ENCODE measurements around the gene GRPR.
A peak's percentile ranks its signal among the peaks of the same experiment; 100 is the strongest.

GRPR gene

DNA sequence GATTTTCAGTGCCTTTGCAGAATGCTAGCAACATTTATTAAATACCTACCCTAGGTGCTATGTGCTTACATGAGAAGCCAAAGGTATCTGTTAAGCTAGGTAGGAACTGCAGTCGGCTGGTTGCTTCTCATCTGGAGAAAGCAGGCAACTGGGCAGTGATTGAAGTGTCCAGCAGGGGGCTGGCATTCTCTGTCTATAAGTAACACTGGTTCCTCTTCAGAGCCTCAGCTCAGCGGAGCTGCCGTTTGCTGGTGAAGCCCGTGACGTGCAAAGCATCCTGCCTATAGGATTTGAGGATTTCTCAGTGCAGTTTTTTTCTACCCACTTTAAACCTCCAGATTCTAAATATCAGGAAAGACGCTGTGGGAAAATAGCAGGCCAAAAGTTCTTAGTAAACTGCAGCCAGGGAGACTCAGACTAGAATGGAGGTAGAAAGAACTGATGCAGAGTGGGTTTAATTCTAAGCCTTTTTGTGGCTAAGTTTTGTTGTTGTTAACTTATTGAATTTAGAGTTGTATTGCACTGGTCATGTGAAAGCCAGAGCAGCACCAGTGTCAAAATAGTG is at the start of gene GRPR:
Gene GRPR, plus strand, starts transcription at position 344 of the 565 bp plus-strand sequence. CDS start 389 bp downstream, outside the sequence.
- peak; percentile 0 to 59 for DNase-seq

DNA sequence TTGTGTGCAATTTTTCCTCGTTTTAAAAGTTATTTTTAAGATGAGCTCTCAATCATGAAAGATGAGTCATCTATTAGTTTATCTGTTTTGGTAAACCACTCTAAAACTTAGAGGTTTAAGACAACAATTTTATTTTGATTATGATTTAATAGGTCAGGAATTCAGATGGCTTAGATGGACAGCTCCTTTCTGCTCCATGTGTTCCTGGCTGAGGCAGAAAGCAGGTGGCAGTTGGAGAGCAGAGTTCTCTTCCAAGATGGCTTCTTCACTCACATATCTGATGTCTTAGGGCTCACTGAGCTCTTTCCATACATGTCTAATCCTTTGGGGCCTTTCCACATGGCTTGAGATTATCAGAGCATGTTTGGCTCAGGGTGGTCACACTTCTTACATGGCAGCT is 48.3 kb upstream of the GRPR start:
- no peak for DNase-seq

DNA sequence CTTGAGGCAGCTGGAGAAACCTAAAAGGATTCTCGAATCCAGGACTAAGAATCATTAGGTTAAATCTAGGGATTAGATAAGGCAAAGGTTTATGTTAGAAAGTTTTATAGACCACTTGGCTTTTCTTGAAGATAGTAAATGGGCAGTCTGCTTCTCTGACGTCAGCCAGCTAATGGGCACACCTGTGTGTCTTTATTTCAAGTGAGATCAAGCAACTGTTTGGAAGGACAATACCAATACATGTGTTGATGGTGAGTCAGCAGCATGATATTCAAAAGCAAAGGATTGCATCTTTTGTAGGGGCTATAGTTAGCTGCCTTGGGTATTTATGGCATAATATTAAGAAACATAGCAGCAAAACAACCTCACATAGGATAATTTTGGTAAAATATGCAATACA is 46.5 kb upstream of the GRPR start:
- no peak for DNase-seq

DNA sequence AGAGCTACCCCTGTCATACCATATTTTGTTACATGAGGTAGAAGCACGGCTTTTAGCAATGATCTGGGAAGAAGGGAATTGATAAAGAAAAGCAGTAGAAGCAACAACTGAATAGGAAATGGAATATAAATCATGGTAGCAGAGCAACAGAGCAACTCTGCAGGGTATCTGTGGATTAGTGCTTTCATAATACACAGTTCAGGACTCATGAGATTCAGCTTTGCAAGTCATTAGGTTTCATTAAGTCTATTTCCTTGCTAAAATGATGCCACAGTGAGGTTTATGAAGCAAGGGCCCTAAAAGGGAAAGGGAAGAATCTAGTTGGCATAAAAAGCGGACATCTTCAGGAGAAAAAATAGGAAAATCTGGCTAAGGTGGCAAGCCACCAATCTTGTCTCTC is 45.6 kb upstream of the GRPR start:
- DNase-seq = no peak

DNA sequence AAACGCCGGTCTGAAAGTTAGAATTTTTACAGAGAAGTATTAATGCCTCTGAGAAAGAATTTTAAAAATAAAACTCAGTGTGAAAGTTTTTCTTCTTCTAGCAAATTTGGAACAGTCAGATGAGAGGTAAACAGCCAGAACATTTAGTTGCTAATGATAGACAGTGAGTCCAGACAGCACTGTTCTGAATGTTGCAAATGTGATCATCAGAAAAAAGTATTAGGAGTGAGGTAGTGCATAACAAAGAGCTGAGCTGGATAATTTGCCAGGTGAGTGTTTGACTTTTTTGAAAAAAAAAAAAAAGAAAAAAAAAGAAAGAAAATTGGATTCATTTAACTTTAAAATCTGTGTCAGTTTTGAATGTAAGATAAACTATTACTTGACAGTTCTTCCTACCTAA is 42.0 kb upstream of the GRPR start:
- no peak for DNase-seq

DNA sequence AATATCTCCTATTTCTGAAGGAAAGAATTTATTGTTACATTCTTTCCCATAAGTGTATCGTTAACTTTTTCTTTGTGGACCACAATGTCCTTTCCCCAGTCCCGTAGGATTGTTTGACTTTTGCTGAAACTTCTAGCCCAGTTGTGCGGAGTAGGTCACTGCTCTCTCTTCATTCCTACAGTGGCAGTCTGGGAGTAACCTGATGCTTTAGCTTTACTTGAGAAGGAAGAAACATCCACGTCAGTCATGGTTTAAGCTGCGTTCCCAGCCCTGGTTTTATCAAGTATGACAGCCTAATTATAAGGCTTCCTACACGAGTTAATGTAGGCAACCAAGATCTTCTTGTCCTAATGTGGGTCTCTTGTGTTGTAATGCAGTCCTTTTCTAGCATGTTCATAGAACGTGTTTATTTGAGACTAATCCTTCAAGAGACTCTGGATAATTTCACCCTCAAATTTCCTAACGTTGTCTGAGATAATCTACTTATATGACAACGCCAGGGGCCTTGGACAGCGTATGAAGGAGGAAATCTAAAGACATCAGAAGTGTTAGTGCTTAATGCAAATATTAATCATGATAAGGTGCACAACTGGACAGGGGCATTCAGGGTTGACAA is 40.8 kb upstream of the GRPR start:
- no peak for DNase-seq

DNA sequence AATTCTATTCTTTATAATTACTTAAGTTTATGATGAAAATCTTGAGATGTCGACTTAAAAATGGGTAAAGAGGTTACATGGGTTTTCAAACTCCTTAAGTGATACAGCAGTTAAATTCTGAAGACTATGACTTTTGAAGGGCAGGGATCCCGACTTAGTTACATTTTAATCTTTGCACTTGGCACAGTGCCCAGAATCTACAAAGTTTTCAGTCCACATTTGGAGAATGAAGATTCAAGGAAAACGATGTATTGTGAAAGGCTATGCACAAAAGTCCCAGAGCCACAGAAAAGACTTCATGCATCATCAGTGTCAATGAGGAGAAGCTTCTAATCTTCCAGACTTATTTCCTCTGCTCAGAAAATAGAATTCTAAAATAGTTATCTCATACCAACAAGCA is 36.3 kb upstream of the GRPR start:
- DNase-seq = no peak

DNA sequence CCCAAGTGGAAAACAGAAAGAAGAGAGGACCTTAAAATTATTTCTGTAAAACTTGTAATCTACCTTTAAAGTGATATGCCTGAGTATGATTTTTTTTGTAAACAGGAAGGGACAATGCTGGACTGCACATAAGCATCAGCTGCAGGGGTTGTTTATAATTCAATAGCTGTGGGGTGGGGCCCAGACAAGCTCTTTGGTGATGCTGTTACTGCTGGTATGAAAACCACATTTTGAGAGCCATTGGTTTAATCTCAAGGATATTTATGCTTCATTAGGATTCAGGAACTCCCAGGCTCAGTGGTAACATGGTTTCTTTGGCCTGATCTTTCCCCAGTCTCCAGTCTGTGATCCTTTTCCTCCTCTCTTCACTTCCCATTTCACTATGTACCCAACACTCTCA is 34.3 kb upstream of the GRPR start:
- DNase-seq = no peak

DNA sequence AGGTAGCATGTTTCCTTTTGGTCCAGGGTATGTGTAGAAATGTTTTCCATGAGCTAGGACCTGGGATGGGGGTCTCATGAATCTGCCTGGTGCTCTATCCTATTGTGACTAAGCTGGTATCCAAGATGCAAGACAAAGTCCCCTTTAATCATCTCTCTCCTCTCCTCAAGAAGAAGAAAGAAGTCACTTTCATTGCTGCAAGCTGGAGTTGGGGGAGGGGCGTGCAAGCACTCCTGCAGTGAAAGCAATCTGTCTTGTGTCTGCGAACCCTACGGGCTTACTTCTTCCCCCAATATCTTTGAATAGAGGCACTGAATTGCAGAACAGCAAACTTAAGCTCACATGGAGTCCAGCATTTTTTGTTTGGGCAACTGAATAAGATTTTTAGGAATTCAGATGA is 27.2 kb upstream of the GRPR start:
- DNase-seq = no peak

DNA sequence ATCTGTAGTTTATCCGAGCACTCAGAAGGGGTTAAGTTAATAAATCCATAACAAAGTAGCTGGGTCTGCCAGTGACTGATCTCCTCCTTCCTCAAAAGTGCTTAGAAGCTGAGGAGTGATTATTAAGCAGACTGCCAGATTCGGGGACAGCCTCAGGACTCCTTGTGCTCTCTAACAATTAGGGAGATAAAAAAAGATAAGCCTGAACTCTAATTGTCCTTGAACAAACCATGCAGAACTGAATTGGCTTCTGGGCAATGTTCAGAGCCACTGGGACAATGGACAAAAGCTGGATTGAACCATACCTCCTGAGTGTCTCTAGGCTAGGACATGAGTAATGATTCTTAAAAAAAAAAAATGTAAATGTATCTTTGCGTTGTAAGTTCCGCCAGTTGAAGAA is 22.7 kb upstream of the GRPR start:
- DNase-seq = no peak

DNA sequence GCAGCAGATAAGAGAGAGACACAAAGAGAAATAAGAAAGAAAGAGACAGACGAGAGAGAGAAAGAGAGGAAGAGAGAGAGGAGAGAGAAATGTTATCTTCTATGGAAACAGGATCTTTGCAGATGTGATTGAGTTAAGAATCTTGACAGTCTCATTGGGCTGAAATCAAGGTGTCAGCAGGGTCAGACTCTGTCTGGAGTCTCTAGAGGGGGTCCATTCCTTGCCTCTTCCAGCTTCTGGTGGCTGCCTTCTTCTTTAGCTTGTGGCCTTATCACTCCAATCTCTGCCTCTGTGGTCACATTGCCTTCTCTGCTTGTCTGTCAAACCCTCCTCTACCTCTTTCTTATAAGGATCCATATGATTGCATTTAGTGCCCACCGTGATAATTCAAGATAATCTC is 21.8 kb upstream of the GRPR start:
- DNase-seq = no peak

DNA sequence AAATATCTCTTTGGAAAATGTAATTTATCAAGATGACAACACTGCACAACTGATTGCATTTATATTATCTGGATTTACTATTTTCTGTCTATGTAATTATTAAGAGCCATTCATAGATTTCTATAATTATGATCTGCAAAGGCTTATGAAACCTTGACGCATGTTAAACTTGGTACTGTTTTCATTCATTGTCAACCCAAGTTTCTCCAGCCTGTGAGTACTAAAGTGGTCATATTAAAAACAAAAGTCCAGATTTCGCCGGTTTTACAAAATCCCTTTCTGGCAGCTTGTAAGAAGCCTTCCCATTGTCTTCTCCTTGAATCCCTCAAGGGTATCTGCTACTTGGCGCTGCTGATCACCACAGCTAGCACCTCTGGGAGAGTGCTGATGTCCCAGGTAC is 19.7 kb upstream of the GRPR start:
- no peak for DNase-seq

DNA sequence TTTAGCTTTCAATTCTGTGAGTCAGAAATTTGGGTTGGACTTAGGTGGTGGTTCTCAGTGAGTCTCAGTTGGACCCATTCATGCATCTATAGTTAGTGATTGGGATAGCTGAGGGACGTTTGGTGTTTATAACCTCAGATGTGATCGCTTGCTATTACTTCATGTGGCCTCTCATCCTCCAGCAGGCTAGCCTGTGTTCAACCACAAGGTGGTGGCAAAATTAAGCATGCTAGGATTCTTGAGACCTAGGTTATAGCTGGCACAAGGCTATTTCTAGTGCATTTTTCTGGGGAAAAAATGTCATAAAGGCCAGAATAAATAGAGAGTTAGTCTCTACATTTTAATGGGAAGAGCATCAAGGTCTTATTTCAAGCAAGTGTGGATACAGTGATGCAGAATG is 10.9 kb upstream of the GRPR start:
- no peak for DNase-seq

DNA sequence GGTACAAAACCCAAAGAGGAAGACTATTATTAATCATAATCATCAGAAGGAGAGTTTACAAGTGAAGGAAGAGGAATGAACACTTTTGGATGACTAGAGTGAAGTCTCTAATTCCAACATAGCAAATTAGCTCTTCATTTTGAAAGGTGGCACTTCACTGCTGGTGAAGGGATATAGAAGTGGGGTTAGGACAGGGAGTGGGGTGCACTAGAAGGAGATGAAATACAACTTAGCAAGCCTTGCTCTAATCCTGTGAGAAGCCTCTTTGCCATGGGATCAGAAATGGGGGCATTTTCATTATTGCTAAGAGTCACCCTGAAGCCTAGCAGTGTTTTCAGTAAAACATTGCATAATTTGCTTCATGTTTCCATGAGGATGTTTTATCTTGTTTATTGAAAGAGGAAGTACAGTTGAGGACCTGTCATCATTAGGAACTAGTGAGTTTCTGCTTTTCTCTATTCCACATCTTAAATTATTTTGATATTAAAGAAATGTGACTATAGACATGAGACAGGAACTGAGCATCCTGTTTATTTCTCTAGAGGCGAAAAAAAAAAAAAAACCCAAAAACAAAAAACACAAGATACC is 9.3 kb upstream of the GRPR start:
- no peak for DNase-seq

DNA sequence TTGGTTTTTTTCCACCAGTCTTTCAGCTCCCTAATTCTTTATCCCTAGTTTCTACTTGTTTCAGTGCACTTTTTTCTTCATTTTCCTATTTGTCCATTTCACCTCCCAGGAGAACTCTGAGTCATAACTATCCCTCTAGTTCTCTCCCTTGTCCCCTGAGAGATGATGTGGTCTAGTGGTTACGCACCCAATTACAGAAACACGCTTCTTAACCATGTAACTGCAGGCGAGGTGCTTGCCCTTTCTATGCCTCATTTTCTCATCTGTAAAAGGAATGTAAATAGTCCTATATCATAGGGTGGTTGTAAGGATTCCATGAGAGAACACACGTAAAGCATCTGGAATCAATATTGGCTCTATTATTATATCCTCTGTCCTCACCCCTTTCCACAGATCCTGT is 8.8 kb upstream of the GRPR start:
- DNase-seq = no peak

DNA sequence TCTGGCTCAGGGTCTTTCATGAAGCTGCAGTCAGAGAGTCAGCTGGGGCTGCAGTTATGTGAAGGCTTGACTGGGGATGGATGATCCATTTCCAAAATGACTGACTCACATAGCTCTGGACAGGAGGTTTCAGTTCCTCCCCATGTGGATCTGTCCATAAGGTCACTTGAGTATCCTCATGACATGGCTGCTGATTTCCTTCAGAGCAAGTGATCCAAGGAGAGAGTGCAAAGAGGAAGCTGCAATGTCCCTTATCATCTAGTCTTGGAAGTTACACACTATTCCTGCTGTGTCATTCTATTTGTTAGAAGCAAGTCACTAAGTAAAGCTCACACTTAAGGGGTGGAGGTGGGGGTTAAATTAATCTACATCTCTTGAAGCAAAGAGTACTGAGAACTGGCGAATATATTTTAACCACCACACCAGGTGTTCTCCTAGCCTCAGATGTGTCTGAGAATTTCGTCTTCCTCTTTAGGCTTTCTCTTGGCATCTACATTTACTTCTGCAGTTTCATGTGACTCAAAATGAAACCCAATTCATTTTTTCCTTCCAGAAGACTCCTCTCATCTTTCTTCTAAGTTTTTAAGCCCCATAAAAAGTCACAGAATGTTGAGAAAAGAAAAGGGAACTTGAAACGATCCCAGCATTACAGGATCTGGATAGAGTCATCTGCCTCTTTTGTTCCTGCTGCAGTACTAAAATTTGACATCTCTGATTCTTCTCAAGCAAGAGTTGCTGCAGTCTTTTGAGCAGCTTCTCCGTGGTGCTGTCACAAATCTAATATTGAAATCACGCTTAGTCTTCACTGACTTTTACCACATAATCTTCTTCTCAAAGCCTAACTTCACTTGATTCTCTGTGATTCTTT is 3.8 kb upstream of the GRPR start:
- no peak for DNase-seq

DNA sequence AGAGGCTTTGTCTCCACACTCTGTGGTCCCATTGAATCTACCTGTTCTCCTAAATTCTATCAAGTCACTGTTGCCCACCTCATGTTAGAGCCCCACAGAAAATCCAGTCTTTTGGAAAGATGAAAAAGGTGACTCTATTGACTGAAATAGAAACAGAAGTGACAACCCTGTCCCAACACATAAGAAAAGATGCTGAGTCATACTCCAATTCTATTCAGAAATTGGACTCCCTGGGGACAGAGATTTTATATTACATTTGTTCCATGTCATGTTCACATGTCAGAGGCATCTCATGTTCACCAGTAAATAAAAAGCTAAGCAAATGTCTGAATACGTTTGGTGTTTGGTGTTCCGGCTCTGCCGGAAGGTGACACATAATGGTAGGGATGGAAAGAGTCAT is 2.9 kb upstream of the GRPR start:
- DNase-seq = no peak

DNA sequence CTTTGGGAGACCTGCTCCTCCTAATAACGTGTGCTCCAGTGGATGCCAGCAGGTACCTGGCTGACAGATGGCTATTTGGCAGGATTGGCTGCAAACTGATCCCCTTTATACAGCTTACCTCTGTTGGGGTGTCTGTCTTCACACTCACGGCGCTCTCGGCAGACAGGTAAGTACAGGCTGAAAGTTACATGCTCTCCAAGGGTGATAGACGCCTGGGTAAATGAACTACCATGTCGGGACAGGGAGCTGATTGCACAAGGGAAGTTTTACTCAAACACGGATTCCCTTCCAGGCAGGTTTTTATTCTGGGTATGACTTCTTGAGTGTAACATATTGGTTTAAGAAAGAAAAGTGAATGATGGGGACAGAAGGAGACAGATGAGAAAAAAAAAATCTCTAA is 836 bp downstream of the GRPR start:
- no peak for DNase-seq

DNA sequence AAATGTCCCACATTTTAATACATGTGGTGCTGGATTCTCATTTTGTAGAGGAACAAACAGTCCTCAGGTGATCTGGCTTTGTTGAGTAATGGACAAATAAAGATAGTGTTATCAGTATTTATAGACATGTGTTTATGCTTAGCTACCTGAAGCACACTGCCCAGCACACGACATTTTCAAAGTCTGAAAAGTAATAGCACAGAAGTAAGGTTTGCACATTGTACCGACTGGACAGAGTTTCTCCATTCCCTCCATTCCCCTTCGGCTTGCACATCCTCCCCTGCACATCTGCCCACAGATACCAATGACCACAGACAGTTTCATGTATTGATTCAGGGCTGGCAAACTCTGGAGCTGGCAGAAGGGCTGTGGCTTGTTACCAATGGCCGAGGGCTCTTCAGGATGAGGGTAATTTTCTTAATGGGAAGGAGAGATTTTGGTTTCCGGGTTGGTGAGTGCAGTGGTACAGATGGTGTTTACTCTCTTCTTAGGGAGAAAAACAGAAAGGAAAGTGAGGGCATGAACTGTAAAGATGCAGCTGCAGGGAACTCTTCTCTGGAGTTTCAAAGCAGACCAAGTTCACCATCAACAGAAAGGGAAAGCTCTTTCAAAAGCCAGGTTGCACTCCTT is 2.3 kb downstream of the GRPR start:
- DNase-seq = no peak

DNA sequence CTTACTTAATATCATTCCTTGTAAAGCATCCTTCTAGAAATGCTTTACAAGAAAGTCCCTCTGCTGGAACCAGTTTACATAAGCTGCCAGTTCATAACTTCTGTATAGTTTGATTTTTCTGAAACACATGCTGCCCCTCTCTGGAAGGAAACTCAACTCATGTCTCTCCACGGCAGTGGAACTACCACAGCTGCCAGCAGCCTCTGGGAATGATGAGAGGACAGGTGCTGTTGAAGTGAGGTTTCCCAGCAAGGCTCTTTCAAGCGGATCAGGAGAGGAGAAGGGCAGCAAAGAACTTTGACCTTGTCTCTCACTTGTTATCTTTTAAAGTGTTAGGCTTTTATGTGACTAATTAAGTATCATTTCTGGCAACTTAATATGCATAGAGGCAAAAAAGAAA is 7.3 kb downstream of the GRPR start:
- no peak for DNase-seq

DNA sequence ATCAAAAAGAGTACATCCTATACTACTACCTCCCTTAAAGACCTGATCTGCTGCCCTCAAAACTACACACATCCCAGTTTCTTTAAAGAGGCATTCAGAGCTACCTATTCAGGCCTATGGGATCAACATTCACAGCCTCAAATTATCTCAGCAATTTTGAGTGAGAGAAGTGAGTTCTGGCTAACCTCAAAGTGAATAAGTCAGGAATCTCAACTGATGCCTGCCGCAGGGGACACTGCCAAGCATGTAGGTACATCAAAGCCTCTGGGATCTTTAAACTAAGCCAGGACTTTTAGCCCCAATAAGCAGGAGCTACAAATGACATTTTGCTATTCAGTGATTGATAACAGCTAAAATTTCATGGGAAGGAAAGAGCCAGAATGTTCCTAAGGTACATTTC is 11.6 kb downstream of the GRPR start:
- no peak for DNase-seq

DNA sequence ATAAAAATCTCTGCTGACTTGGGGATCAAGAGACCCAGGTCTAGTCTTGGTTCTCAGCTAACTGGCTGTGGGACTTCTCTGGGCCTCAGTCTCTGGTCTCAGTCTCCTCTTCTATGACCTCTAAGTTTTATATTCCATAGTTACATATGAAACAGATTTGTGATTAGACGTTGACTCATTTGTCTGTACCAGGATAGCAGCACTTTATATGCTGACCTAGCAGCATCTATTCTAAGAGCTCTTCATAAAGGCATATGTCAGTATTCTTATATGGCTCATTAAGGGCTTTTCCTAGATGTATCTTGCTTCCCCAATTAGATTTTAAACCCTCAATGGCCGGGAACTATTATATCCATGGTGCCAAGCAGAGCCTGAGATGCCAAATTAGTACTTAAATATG is 12.7 kb downstream of the GRPR start:
- DNase-seq = no peak

DNA sequence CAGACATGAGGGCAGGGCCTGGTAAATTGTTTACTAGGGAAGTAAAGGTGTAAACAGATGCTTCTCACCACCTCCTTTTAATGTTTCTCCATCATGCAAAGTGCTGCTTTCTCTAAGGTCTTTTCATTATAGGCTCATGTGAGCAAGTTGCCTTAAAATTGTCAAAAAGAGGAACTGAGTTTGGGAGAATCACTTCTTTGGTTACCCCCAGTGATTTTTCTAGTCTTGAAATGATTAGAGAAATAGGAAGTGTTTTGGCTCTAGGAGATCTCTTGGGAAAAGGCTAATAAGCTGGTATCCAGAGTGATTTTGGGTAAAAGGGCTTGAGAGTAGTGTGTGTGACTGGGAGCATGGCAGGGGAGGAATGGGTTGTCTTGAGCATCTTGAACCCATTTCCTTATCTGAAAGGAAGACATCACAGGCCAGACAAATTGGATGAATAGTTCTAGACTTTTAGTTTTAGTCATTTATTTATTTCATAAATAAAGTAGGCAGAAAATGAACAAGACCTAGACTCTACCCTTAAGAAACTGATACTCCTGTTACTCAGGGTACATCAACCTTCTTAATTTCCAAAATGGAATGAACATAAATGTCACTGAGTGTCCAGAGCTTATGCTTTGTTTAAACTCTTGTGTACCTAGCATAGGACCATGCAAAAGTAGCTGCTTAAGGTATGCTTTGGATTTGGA is 14.2 kb downstream of the GRPR start:
- DNase-seq = no peak
